Renal cortex interstitium (tissue), 11 donors: ENCODE measurements around the gene SORCS1. TPM values are rescaled to one million over a fixed set of nuclear protein-coding genes. Genes with fewer than 3 reads are reported as not detected.

Source experiments
- DNase-seq, 11 donors: peaks; one replicate each; pipeline ENCODE4 v3.0.0-alpha.2; 2013; ENCODE audit warnings: low read depth in 9 of 11, low spot score in 4 of 11; ENCODE audit errors: extremely low read depth in 1 of 11
- polyA plus RNA-seq, 3 donors: library from polyadenylated mRNA; unstranded; fragments of 120-200 nt; gene quantifications; one replicate each; pipeline ENCODE4 v1.2.1, GENCODE V29; 2013; ENCODE audit not compliant: insufficient read length in 3 of 3

SORCS1 gene
- polyA plus RNA-seq, 3 donors, result 10.7 to 18.9 (median 13.7) TPM

GRCh38 chr10:106967452-106967851 is 197.1 kb downstream of the SORCS1 start:
- DNase-seq, result no peak

GRCh38 chr10:106960812-106961211 is 203.7 kb downstream of the SORCS1 start:
- DNase-seq, result no peak

DNA sequence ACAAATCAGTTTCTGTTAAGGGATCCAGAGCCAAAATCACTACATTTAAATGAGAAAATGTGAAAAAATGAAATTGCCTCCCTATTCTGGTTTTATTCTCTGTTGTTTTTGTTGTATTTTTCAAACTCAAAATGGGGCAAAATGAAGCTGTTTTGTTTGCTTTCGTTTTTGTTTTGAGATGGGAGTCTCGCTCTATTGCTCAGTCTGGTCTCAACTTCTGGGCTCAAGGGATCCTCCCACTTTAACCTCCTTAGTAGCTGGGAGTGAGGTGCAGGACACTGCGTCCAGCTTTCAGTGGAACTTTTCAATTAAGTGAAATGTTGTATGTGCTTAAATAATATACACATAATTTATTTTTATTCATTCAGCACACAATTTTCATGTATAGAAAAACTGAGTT is 205.0 kb downstream of the SORCS1 start:
- no peak for DNase-seq

DNA sequence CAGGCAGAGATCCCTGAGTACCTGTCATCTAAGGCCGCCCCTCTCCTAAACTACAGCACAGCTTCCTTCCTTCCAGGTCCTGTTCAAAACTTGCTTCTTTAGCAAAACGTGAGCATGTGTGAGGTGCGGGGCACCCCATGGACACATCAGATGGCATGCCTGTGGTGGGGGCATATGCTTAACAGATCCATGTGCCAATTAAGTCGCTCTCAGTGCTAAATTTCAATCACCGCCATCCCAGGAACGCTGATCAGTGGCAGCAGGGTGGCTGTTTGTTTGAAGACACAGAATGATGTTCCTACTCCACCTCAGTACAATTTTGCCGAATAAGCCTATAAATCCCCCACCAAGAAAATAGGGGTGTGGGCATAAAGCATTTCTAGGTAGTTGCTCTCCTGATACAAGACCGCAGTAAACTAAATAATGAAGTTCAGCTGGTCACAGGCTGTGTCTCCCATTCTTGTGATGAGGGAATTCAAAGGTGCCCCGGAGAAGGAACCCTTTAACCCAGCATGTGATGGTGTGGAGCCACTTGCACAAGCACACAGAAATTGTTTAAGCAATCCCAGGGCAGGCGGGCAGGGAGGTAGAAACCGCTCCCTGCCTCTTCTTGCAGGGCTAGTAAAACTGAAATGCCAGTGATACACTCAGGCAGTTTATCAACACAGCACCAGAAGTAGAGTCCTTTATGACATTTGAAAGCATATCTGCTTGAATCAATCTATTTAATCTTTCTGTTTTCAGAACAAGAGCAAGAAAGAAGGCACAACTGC is 205.7 kb downstream of the SORCS1 start:
- no peak for DNase-seq

DNA sequence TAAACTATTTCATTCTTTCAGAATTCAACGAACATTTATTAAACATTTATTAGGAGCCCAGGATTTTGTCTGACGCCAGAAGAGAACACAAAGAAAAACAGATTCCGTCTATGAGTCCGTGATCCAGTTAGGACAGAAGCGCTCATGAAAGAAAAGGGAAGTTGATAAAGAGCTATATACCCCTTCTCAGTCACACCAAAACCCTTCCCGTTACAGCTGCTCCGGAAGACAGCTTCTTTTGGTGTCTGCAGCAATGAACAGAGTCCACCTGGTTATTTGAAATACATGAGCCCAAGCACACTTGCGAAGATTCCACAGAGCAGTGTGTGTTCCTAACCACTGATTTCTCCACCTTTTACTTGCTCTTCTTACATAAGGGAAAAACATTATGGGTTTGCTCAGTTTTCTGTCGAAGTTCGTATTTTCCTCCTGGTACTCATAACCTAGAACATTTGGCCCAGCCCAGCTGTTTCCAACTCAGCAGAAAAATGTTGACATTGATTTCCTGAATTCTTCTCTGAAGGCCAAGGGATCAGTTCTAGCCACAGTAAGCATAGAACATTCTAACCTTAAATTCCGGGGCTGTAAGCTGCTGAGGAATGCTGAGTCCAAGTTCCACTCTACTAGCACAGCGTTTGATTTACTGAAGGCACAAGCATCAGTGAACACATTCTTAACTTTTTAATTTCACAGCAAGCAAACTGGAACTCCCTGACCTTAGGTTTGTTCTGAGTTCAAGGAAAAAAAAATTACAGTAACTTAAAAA is 206.5 kb downstream of the SORCS1 start:
- DNase-seq, result no peak

GRCh38 chr10:106956216-106956915 is 208.1 kb downstream of the SORCS1 start:
- DNase-seq, result no peak

- no peak for DNase-seq
Measured at GRCh38 chr10:106955133-106955532, 209.4 kb downstream of the SORCS1 start.

DNA sequence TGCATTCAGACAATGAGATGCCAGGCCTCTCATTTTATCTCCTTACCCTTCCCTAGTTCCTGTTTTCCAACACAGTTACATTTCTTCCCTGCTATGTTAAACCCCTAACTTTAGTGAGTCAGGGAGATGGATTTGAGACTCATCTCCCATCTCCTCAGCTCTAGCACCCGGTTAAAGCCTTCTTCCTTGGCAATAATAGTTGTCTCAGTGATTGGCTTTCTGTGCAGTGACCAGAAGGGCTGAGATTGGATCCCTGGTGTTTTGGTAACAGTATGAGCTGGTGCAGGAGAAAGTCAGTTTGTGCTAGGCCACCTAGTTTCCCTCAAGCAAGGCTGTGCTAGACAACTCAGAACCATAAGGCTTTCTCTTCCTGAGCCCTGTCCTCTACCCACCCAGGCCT is 212.5 kb downstream of the SORCS1 start:
- no peak for DNase-seq

DNA sequence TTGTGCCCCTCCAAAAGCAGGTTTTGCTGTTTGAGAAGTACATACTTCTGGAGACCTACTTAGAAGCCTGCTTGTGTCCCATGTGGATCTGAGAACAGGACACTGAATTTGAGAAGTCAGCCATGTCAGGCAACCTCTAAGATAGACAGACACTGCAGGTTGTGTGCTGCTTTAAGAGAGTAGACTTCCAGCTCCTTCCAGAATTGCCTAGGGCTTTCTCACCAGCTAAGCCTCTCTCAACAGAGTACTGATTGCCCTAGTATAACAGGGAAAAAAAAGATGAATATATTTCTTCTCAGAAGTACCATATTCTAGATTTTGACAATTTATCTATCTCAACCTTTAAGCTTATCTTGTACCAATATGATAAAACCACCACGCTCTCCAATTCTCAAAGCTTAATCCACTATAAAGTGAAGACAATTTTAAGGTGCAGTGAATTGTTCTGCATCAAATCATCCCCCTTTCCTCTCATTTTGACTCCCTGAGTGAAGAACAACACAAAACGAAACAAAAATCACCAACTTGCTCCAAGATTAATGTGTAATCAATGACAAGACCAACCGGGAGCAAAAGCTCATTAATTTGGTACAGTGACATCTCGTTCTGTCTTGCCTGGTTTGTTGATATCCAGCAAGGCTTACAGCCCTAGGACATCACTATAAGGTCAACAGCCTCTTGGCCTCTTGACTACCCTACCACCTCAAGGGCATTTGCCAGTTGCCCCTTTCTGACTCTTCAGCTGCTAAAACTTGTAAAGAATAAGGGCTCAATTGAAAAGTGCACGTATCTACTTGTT is 214.6 kb downstream of the SORCS1 start:
- DNase-seq, result no peak

- DNase-seq, result no peak
Measured at GRCh38 chr10:106947643-106948042, 216.9 kb downstream of the SORCS1 start.

DNA sequence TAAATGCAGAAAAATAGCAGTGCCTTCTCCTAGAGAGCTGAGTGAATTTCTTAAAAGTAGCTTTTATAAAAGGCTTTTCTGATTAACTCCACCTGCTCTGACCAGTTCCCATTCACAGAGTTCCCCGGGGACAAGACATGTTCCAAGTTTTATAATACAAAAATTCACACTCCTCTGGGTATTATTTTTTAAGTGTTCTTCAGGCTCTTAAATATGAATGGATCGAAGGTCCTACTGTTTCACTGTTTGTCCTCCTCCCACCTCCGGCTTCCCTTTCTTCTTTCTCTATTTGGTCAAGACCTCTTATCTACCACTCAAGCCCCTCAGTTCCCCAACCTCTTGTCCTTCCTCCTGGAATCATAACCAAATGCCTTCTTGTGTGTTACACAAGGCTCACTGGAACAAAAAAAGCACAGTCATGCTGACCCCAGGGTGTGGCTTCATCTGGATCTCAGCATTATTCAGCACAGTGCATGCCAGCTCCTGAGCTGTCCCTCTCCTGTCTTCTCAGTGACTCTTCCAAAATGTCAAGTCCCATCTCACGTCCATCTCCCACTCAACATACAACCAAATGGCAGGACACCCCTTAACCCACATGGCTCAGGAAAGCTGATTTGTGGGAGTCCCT is 222.4 kb downstream of the SORCS1 start:
- no peak for DNase-seq

GRCh38 chr10:106941297-106942034 is 223.0 kb downstream of the SORCS1 start:
- no peak for DNase-seq

- DNase-seq, result no peak
Measured at GRCh38 chr10:106938513-106938912, 226.0 kb downstream of the SORCS1 start.

- DNase-seq, result no peak
Measured at GRCh38 chr10:106935978-106936451, 228.5 kb downstream of the SORCS1 start.

- DNase-seq, result no peak
Measured at GRCh38 chr10:106931853-106932249, 232.7 kb downstream of the SORCS1 start.

DNA sequence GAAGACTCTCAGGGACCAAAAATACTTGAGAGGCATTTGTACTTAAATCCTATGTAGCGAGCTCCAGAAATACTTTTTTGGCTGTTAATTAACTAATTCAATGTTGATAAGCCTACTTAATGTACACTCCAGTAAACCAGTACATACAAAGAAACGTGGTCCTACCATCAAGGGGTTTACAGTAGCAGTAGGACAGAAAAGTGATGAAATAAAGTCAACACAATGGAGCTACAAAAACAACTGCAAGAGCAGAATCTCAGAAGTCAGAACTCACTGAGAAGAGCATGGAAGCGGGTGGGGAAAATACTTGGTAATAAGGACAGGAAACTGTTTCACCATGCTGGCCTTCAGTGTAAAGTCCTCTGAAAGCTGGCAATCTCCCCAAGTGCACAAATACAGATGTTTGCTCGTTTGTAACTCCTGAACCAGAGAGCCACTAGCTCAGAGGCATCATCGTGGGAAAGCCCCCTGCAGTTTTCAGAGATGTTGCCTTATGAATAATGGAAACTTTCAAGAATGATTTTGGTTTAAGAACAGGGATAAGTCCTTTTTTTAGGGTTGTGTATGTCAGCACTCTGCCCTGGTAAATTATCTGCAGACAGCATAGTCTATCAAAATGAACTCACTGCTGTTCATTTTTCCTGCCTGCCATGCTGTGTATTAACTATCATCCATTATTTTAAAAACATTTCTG is 233.2 kb downstream of the SORCS1 start:
- DNase-seq, result no peak

- DNase-seq, result no peak
Measured at GRCh38 chr10:106930751-106931150, 233.8 kb downstream of the SORCS1 start.
